Dermis lymphatic vessel endothelial cell (primary cell): ENCODE results near the gene CNTN5. TPM values are rescaled to one million over a fixed set of nuclear protein-coding genes. Genes with fewer than 3 reads are reported as not detected.

Experiments
- total RNA-seq: library from RNA; depleted of rRNA; stranded (reverse); fragments of >200 nt; gene quantifications from 2 replicates; pipeline ENCODE4 v1.2.1, GENCODE V29; 2014

CNTN5 gene
- not detected in 2 replicates for total RNA-seq

DNA sequence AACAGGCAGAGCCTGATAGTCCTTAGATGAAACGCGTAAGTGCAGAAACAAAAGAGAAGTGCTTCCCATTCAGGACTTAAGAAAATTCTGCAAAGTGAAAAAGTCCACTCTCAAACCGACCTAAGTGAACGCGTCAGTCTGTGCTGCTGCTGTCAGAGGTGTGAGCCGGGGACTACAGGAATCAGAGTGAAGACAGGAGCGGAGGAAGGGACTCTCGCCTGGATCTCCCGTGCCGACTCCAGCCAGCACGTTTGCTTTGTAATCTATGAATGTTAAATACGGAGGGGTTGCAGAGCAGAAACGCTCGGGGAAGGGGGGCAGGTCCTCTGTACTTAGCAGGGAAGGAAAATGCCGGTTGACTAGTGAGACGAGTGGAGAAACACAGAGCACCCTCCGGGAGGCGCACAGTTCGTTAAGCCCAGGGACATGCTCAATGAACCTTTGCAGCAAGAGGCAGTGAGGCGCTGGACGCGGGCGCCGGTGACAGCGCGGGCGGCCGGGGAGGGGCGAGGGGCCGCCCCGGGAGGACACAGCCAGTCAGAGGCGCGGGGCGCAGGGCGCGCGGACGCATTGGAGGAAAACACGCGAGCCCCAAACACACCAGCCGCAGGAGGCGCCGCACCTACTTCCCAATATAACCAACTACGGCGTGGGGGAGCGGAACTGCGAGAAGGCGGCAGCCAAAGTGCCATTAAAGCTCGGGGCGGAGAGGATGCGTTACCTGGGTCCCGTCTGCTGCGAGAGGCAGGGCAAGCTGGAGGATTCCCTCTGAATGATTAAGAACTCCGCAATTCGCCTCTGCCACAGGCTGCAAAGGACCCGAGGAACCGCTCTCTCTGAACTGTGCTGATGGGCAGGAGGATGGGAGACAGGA, at the start of gene CNTN5:
TSS of gene CNTN5 (plus strand) at position 598 of the 874 bp plus-strand sequence.

